Measurements from ENCODE around the gene PPP2R2B.

DNA sequence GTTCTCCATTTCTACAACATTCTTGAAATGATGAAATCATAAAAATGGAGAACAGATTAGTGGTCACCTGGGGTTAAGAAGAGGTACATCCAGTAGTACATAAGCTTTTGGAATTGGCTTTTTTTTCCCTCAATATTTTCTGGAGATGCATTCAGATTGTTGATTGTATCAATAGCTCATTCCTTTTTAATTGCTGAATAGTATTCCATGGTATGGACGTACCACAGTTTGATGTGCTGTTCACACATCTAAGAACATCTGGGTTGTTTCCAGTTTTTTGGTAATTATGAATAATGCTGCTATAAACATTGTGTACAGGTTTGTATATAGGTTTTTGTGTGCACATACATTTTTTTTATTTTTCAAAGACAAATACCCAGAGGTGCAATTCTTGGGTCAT, 130.0 kb downstream of the PPP2R2B start:
- no peak for TF ChIP-seq POLR2A (IDR thresholded peaks at IDR 0.05)
- TF ChIP-seq, protein P1, sequence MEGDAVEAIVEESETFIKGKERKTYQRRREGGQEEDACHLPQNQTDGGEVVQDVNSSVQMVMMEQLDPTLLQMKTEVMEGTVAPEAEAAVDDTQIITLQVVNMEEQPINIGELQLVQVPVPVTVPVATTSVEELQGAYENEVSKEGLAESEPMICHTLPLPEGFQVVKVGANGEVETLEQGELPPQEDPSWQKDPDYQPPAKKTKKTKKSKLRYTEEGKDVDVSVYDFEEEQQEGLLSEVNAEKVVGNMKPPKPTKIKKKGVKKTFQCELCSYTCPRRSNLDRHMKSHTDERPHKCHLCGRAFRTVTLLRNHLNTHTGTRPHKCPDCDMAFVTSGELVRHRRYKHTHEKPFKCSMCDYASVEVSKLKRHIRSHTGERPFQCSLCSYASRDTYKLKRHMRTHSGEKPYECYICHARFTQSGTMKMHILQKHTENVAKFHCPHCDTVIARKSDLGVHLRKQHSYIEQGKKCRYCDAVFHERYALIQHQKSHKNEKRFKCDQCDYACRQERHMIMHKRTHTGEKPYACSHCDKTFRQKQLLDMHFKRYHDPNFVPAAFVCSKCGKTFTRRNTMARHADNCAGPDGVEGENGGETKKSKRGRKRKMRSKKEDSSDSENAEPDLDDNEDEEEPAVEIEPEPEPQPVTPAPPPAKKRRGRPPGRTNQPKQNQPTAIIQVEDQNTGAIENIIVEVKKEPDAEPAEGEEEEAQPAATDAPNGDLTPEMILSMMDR (IDR thresholded peaks at IDR 0.05), result no peak

Data from testis (tissue), 2 donors.